GM21390 (cell line): ENCODE data around the gene TMEM8B.
A peak's percentile ranks its signal among the peaks of the same experiment; 100 is the strongest.

Experiments
- ATAC-seq: cut with Tn5 transposase; IDR thresholded peaks from one replicate; pipeline ENCODE4 v1.9.1; 2021; ENCODE audit not compliant: unreplicated experiment

The TMEM8B gene, protein sequence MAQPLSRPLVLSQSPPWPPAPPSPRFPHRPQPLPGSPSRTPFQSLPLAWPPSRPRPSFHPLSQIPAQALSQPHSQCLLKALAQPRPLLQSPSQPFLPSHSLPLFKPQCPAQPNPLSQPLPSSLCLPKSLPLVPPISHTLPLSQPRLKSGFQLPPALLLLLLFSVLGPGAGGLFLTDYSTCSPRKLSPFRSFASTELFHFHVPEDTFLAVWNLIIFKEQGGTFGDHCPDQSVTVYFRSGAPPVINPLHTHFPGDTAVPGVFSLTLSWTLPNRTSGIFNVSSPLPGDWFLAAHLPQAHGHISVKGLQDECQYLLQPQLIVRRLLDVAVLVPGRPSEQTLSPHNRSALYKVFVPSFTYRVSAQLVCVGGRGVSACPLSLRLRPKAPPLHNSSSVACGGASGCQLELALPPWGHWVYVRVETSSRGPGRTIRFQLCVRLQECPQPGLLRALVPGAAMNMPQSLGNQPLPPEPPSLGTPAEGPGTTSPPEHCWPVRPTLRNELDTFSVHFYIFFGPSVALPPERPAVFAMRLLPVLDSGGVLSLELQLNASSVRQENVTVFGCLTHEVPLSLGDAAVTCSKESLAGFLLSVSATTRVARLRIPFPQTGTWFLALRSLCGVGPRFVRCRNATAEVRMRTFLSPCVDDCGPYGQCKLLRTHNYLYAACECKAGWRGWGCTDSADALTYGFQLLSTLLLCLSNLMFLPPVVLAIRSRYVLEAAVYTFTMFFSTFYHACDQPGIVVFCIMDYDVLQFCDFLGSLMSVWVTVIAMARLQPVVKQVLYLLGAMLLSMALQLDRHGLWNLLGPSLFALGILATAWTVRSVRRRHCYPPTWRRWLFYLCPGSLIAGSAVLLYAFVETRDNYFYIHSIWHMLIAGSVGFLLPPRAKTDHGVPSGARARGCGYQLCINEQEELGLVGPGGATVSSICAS

DNA sequence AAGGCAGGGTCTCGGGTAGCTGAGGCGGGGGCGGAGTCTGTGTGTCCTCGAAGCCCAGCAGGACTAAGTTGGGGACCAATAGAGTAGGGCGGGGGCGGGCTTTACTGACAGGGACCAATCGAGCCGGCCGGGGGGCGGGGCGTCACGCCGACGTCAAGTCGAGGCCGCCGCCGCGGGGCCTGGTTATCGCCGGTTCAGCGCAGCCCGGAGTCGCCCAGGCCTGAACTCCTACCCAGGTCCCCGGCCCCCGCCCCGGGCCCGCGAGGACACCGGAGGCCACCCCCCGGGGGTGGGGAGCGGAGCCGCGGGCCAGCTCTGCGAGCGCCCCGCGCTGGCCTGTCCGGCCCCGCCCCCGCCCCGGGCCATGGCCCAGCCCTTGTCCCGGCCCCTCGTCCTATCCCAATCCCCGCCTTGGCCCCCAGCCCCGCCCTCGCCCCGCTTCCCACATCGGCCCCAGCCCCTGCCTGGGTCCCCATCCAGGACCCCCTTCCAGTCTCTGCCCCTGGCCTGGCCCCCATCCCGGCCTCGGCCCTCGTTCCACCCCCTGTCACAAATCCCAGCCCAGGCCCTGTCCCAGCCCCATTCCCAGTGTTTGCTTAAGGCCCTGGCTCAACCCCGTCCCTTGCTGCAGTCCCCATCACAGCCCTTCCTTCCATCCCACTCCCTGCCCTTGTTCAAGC, at the start of gene TMEM8B:
TSS of gene TMEM8B (plus strand) at position 145 of the 680 bp plus-strand sequence. CDS start at position 365, 220 bp downstream.
- ATAC-seq = peak; percentile 80

DNA sequence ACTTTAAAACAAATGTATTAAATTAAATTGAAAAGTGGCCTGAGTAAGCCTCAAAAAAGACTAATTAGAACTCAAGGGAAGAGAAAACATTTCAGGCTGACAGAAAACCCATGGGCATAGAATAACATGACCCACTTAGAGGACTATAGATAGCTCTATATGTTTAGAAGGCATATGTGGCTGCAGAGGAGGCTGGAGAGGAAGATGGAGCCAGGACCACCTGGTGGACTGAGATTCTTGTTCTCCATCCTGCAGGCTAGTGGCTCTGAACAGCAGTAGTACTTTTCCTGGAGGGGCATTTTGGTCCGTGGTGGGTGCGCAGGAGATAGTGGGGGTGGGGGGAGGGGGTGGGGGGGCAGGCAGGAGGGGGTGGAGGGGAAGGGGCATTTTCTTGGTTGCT, 48.0 kb upstream of the TMEM8B start:
- ATAC-seq = no peak

DNA sequence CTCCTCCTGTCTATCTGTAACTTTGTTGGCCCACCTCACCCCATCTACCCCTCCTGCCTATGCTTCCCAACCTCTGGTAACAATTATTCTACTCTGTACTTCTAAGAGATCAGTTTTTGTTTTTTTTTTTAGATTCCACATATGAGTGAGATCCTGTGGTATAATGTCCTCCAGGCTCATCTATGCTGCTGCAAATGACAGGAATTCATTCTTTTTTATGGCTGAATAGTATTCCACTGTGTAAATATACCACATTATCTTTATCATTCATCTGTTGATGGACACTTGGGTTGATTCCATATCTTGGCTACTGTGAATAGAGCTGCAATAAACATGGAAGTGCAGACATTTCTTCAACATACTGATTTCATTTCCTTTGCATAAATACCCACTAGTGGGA, 45.6 kb upstream of the TMEM8B start:
- no peak for ATAC-seq

DNA sequence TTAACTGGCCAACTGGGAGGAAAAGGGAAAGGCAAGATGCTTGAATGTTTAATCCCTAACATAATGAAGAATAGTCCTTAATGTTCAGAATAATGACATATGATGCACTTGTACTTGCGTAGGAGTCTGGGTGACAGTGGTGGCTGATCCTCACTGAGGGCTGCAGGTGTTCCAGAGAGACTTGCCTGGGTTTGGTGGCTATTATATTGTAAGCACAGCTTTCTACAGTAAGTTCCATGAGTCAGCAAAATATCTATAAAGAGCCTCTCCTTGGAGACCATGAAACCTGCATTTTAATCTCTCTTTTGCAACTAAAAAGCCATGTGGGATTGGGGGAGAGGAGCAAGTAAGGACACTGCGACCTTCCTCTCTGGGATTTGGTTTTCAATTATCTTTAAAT, 39.5 kb upstream of the TMEM8B start:
- ATAC-seq = no peak

DNA sequence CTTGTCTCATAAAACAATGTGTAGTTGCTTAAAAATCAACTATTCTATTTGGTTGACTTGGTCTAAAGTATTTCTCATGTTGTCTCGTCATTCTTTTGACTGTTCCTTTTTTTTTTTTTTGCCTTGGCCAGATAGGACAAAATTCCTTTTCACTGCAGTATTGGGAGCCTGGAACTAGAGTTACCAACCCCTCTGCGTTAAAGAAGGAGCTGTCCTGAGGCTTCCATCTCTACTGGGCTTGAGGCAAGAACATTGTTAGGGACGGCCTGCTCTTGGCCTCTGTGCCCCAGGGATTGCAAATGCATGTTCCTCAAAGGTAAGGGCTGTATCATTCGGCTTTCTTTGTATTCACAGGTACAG, 39.0 kb upstream of the TMEM8B start:
- no peak for ATAC-seq

DNA sequence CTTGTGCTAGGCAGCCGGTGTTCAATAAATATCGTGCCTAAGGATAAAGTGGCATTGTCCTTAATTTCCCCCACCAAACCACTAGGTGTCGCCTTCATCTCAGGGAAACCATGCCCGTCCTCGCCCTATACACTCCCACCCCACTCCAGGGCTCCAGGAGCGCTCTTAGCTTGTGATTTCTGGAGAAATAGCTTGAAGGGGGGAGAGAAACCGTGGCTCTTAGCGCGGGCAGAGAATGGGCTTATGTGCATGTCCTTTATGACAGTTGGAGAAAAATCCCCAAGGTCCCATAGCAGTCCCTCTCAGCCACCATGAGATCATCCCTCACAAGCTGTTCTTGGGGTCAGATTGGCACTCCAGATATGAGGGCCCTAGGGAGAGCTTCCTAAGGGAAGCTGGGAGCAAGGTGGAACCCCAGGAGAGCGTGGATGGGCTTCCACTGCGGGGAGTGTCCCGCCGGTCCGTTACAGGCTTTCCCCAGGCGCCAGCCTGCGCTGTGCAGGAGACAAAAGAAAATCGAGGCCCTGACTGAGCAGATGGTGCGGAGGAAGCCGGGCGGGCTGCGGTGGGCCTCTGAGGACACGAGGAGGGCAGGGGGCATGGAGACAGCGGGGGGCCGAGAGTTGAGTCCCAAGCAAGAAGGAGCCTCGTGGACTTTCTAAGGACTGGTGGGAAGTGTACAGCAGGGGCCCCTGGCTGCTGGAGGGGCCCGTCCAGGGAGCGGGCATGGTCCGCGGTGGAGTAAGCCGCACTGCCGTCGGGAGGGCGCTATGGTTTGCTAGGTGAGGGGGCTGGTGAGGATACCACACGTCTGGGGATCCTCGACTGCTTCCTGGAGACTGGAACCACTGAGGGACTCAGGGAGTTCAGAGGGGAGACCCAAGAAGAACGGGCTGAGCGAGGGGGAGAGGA, 38.4 kb upstream of the TMEM8B start:
- ATAC-seq = peak; percentile 61

DNA sequence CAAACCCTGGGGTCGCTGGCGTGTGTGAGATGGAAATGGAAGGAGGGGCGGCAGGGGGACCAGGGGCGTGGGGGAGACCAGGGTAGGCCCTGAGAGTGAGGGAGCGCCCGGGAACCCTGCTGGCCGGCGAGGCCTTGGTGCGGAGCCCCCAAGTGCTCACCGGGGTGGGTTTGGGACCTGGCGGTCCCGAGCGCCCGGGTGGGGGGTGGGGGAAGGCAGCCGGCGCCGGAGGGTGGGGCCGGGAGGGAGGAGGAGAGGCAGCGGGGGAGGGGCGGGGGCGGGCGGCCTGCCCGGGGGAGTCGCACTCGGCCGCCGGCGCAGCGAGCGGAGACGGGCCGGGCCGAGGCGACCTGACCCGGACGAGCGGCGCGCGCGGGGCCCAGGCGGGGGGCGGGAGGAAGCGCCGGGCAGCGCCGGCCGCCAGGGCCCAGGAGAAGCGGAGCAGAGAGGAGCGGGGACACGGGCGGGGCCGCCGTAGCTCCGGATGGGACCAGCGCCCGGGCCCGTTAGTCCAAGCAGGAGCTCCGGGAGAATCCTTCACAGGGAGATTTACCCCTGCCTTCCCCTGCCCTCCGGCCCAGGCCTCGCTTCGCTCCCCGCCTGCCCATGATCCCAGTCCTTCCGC, 37.6 kb upstream of the TMEM8B start, which contains the start of gene NPR2:
TSS of gene NPR2 (plus strand) at position 295 of the 625 bp plus-strand sequence. CDS start 818 bp downstream, outside the sequence.
- no peak for ATAC-seq

DNA sequence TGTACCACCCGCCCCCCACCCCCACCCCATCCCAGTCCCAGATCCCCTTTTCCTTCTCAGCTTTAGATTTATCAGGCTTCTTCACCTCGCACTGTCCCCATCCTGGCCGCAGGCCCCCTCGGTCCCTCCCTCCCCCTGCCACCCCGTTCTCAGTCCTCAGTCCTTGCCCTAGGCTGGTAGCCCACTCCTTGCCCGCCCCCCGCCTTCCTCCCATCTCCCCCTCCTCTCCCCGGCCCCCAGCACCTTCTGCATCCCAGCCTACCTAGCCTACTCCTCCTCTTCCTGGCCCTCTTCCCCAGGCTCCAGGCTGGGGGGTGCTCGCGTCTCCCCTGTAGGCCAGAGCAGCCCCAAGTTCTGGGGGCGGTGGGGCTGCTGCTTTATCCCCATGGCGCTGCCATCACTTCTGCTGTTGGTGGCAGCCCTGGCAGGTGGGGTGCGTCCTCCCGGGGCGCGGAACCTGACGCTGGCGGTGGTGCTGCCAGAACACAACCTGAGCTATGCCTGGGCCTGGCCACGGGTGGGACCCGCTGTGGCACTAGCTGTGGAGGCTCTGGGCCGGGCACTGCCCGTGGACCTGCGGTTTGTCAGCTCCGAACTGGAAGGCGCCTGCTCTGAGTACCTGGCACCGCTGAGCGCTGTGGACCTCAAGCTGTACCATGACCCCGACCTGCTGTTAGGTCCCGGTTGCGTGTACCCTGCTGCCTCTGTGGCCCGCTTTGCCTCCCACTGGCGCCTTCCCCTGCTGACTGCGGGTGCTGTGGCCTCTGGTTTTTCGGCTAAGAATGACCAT, 36.8 kb upstream of the TMEM8B start:
- no peak for ATAC-seq

DNA sequence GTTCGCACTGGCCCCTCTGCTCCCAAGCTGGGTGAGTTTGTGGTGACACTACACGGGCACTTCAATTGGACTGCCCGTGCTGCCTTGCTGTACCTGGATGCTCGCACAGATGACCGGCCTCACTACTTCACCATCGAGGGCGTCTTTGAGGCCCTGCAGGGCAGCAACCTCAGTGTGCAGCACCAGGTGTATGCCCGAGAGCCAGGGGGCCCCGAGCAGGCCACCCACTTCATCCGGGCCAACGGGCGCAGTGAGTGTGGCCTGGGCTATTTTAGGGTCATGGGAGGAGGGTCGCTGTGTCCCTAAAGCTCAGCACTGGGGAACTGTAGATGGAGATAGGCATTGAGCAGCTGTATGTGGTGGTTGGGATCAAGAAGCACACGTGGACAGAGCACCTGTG, 36.2 kb upstream of the TMEM8B start:
- ATAC-seq = no peak

DNA sequence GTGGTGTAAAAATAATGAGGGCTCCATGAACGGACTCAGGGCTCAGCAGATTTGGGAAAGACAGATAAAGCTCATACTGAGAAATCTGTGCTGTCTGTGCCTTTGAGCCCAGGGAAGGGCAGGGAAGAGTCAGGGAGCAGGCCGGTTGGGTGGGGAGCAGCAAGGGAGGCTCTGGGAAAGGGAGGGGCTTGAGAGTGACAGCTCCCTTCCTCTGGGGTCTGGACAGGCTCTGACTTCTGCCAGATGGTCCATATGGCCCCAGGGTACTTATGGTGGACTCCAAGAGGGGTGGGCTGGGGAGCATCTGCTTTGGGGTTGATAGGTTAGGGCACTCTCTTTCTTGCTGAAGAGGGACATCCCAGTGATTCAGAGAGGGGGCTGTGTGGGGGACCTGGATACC, 35.6 kb upstream of the TMEM8B start:
- ATAC-seq = no peak

DNA sequence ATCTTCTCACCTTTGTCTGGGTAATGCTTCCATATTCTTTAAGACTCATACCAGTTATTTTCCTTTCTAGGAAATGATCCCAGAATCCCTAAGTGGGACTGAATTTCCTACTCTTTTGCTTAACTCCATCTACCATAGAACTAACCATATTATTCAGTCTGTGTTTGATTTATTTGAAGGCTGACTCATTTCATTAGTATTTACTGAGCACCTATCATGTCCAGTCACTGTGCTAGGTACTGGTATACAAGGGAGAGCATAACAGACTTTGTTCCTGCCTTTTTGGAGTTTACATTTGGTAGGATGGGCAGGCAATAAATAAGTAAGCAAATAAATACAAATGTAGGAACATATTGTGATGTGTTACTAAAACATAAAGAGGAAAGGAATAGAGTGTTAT, 33.3 kb upstream of the TMEM8B start:
- no peak for ATAC-seq

DNA sequence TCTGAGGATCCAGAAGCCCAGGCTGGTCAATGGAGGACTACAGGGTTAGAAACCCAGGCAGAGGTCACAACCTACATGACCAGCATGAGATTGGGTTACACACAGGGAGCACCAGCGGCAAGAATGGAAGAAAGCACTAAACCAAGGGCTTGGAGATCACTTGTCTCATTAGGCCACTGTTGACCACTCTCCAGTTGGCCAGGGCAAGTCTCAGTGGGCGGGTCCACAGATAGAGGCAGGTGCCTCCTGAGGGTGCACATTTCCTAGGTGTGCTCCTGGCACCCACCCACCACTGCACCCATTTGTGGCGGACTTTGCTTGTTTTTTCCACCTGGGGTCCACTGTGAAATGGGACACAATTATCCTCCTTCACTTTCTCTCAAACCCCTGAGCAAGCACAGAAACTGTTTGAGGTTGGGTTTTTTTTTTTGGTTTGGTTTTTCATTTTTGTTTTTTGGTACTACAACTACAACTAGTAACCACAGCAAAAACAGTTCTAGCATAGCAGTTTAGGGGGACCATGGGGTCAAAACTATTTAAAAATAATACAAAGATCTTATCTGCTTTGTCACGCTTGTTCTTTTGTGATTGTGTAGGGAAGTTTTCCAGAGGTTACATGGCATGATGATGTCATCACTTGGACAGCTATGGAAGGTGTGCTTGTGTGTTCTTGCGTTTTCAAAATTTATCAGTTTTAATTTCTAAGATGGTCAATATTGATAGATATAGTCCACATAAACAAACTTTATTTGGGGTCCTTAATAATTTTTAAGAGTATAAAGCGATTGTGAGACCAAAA, 31.5 kb upstream of the TMEM8B start:
- no peak for ATAC-seq

DNA sequence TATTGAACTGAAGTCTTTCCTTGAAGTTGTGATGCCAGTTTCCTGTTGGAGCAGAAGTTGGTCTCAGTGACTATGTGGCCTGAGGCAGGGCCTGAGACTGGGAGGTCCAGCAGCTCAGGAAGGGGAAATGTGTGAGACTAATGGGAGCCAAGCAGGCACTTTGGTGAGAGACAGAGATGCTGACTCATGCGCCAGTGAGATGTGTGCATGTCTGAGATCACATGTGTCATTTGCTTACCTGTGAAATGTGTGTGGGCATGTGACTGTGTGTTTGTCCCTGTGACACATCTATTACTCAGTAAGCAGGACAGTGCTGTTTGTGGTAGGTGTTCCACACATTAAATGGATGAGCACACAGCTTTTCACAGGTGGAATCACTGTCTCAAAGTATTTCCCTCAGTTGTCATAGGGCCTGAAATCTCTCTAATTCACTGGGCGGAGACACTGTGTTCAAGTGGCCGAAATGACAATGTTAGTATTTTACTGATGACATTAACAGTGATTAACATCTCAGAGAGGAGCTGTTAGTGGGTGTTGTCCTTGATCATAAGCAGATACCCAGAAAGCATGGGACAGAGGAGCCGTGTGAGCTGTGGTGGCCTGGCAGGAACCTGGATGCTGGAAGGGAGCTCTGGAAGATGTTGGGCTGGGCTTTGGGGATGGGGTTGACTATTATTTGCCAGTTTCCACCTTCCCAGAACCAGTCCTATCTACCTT, 30.2 kb upstream of the TMEM8B start:
- ATAC-seq = no peak

DNA sequence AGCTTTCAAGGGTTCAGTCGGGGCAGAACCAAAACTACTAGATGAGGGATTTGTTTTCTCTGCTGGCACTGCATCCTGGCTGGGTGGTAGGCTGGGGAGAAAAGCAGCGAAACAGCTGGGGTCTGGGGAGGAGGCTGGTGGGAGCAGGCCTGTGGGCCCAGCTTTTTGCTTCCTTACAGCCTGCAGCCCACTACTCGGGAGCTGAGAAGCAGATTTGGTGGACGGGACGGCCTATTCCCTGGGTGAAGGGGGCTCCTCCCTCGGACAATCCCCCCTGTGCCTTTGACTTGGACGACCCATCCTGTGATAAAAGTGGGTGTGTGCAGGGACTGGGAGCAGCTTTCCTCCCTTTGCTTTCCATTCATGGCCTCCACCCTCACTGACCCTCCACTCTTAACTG, 28.5 kb upstream of the TMEM8B start:
- no peak for ATAC-seq

DNA sequence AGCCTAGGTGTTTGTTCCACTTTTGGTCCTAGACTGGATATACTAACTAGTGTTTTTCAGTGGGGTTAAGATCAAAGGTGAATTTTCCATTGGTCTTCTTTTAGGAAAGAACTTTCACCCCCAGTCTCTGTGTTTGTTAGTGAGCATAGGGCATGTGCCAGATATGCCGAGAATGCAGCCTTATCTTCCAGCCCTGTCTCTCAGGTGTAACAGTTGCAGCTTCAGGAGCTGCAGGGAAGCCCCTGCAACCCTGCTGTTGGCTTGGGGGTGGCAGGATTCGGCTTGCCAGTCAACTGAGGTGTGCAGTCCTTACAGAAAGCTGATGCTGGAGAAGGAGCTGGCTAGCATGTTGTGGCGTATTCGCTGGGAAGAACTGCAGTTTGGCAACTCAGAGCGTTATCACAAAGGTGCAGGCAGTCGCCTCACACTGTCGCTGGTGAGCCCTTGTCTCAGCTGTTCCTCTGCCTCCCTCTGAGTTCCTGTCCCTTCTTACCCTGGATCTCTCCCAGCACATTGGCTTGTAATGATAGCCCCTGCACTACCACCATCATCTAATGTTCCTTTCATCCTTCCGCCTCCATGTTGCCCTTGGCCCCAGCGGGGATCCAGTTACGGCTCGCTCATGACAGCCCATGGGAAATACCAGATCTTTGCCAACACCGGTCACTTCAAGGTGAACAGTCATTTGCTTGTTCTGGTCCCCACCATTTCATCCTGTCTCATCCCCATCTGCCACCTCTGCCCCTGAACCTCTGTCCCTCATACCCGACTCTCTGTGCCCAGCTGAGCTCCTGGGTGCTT, 27.5 kb upstream of the TMEM8B start:
- no peak for ATAC-seq

DNA sequence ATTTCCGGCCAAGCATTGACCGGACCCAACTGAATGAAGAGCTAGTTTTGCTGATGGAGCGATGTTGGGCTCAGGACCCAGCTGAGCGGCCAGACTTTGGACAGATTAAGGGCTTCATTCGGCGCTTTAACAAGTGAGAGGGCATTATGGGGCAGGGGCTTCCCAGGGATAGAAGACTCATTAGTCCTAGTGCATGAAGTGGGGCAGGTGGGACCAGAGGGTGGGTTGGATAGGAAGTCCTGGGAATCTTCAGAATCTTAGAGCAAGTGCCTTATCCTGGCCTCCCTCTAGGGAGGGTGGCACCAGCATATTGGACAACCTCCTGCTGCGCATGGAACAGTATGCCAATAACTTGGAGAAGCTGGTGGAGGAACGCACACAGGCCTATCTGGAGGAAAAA, 22.9 kb upstream of the TMEM8B start:
- ATAC-seq = no peak

DNA sequence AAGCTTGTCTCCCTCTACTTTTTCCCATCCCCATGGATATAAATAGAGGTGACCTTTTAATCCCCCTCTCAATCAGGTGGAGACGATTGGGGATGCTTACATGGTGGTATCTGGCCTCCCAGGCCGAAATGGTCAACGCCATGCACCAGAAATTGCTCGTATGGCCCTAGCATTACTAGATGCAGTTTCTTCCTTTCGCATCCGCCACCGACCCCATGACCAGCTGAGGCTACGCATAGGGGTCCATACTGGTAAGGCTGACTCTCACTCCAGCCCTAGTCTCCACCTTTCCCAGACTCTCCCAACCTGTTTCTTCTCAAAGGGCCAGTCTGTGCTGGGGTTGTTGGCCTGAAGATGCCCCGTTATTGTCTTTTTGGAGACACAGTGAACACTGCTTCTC, 20.6 kb upstream of the TMEM8B start:
- ATAC-seq = no peak
